ENCODE results near the gene SHOC2. TPM values are rescaled to one million over a fixed set of nuclear protein-coding genes. Genes with fewer than 3 reads are reported as not detected.

The SHOC2 gene
- total and polyA plus RNA-seq, 8 donors, result 8.4 to 39.8 (median 24.0) TPM

DNA sequence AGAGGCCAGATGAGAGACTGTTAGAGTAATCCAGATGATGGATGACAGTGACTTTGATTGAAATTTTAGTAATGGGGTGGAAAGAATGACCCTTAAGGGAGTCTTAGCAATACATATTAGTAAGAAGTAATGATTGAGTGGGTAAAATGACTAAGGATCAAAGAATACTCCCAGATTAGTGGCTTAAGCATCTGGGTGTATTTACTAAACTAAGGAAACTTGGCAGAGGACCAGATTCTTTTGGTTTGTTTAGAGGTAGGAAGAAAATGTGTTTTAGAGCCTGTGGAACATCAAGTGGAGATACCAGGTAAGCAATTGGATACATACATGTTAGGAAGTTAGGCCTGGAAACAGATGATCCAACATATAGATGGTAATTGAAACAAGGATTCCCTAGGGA, 98.6 kb downstream of the SHOC2 start:
- FAIRE-seq, result no peak
- no peaks in the 10 kb centered on the region for H3K9me3 ChIP-seq
- no peaks in the 10 kb centered on the region for H3K4me1 ChIP-seq
- no peak for TF ChIP-seq CTCF (IDR thresholded peaks at IDR 0.05)
- no peak overlapping the region for H3K4me3 ChIP-seq
- intact Hi-C loops (cut with DNase I), result no loop called here
- no peak for ATAC-seq
- no peak overlapping the region for H3K27ac ChIP-seq
- H3K36me3 ChIP-seq, result no peaks in the 10 kb centered on the region
- no peak for DNase-seq
- H3K27me3 ChIP-seq, result no peaks in the 10 kb centered on the region

GRCh38 chr10:111023060-111023459, 103.7 kb downstream of the SHOC2 start:
- no peaks in the 10 kb centered on the region for H3K9me3 ChIP-seq
- TF ChIP-seq CTCF (IDR thresholded peaks at IDR 0.05), result no peak
- no peak for ATAC-seq
- no peak overlapping the region for H3K27ac ChIP-seq
- H3K36me3 ChIP-seq, result no peaks in the 10 kb centered on the region
- H3K4me3 ChIP-seq, result no peak overlapping the region
- no peaks in the 10 kb centered on the region for H3K27me3 ChIP-seq
- intact Hi-C loops (cut with DNase I), result no loop called here
- H3K4me1 ChIP-seq, result no peaks in the 10 kb centered on the region
- DNase-seq, result no peak
- no peak for FAIRE-seq

GRCh38 chr10:111030042-111030750, 110.8 kb downstream of the SHOC2 start:
- H3K4me3 ChIP-seq, result no peak overlapping the region
- no peaks in the 10 kb centered on the region for H3K27me3 ChIP-seq
- intact Hi-C loops (cut with DNase I), result no loop called here
- 96 to 98% methylated on average over 9 of the region's 9 CpGs for WGBS, 2 donors
- no peaks in the 10 kb centered on the region for H3K36me3 ChIP-seq
- DNase-seq, result no peak
- FAIRE-seq, result no peak
- H3K27ac ChIP-seq, result no peak overlapping the region
- no peak for ATAC-seq
- H3K4me1 ChIP-seq, result no peaks in the 10 kb centered on the region
- no peak for TF ChIP-seq CTCF (IDR thresholded peaks at IDR 0.05)
- no peaks in the 10 kb centered on the region for H3K9me3 ChIP-seq

DNA sequence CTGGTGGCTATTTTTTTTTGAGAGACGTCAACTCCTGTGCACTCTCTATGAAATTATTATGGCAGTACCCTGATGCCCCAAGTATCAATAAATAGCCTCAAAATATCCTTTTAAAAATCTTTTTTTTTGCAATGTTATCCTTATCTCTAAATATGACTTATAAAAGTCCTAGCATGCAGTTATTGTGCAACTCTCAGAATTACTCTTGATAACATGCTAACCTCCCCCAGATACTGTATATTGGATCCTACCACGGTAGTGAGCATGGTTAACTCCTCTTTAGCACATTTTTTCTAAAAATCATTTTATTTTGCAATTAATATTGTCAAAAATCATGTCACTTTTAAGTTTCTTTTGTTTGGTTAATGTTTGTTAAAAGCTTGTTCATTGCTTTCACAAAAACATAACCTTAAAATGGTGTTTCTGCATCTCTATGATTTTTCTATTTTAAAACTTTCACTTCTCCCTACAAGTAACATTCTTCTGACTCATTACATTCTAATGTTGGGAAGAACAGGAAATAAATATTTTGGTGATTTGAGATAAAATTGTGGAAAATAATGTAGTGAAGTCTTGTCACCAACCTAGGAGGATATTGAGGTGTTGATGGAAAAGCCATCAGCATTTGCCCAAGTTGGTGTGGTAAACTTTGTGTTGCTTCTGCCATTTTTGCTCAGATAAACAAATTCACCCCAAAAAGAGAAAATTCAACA, 115.3 kb downstream of the SHOC2 start:
- no peak for ATAC-seq
- H3K9me3 ChIP-seq, result no peaks in the 10 kb centered on the region
- H3K4me1 ChIP-seq, result no peaks in the 10 kb centered on the region
- WGBS, 2 donors, result 84 to 86% methylated on average over 2 of the region's 2 CpGs
- no peaks in the 10 kb centered on the region for H3K36me3 ChIP-seq
- DNase-seq, result no peak
- no peaks in the 10 kb centered on the region for H3K27me3 ChIP-seq
- no peak for TF ChIP-seq CTCF (IDR thresholded peaks at IDR 0.05)
- H3K27ac ChIP-seq, result no peak overlapping the region
- intact Hi-C loops (cut with DNase I), result no loop called here
- FAIRE-seq, result no peak
- no peak overlapping the region for H3K4me3 ChIP-seq

GRCh38 chr10:111035542-111035941, 116.1 kb downstream of the SHOC2 start:
- no peaks in the 10 kb centered on the region for H3K4me1 ChIP-seq
- DNase-seq (no peak), ATAC-seq (no peak), FAIRE-seq (no peak)
- no peak overlapping the region for H3K4me3 ChIP-seq
- no peaks in the 10 kb centered on the region for H3K27me3 ChIP-seq
- H3K9me3 ChIP-seq, result no peaks in the 10 kb centered on the region
- no peak overlapping the region for H3K27ac ChIP-seq
- no peaks in the 10 kb centered on the region for H3K36me3 ChIP-seq
- no peak for TF ChIP-seq CTCF (IDR thresholded peaks at IDR 0.05)
- intact Hi-C loops (cut with DNase I), result no loop called here

Measured in pancreas (tissue), 10 donors.